H9 (cell line): Measurements from ENCODE around the gene TNFAIP3. TPM values are rescaled to one million over a fixed set of nuclear protein-coding genes. Genes with fewer than 3 reads are reported as not detected.

ENCODE experiments used
- DNase-seq: peaks from one replicate; pipeline ENCODE4 v3.0.0-alpha.2; 2017
- H2AFZ ChIP-seq: one replicate; pipeline ENCODE4 v1.6.1; 2013; ENCODE audit warnings: mild to moderate bottlenecking, low read length, control low read depth, moderate library complexity
- H2AK5ac ChIP-seq: 2 replicates; pipeline ENCODE4 v1.6.1; 2013; ENCODE audit warnings: low read length, control low read depth, mixed read lengths; ENCODE audit not compliant: insufficient read length
- H2BK120ac ChIP-seq: one replicate; pipeline ENCODE4 v1.6.1; 2013; ENCODE audit warnings: low read depth, mild to moderate bottlenecking, low read length, control low read depth, inconsistent platforms; ENCODE audit not compliant: poor library complexity, severe bottlenecking
- H2BK12ac ChIP-seq: 2 replicates; pipeline ENCODE4 v1.6.1; 2013; ENCODE audit warnings: low read length, control low read depth, mixed read lengths, low read depth; ENCODE audit not compliant: insufficient read length
- H2BK15ac ChIP-seq: 2 replicates; pipeline ENCODE4 v1.6.1; 2013; ENCODE audit warnings: low read depth, low read length, control low read depth
- H2BK20ac ChIP-seq: one replicate; pipeline ENCODE4 v1.6.1; 2013; ENCODE audit warnings: low read depth, mild to moderate bottlenecking, low read length, control low read depth, inconsistent platforms; ENCODE audit not compliant: poor library complexity, severe bottlenecking
- H2BK5ac ChIP-seq: 2 replicates; pipeline ENCODE4 v1.6.1; 2013; ENCODE audit warnings: low read length, control low read depth, mixed read lengths; ENCODE audit not compliant: insufficient read length
- H3K14ac ChIP-seq: 2 replicates; pipeline ENCODE4 v1.6.1; 2013; ENCODE audit warnings: low read length, control low read depth; ENCODE audit not compliant: insufficient read depth
- H3K18ac ChIP-seq: 2 replicates; pipeline ENCODE4 v1.6.1; 2013; ENCODE audit warnings: low read depth, mild to moderate bottlenecking, mixed read lengths, low read length, control low read depth; ENCODE audit not compliant: insufficient read length
- H3K23ac ChIP-seq: 2 replicates; pipeline ENCODE4 v1.6.1; 2013; ENCODE audit warnings: low read length, control low read depth, mixed read lengths, low read depth; ENCODE audit not compliant: insufficient read length
- H3K23me2 ChIP-seq: 2 replicates; pipeline ENCODE4 v1.6.1; 2013; ENCODE audit warnings: low read depth, mild to moderate bottlenecking, mixed read lengths, low read length, control low read depth; ENCODE audit not compliant: insufficient read length, poor library complexity, severe bottlenecking
- H3K27ac ChIP-seq: 2 replicates; pipeline ENCODE4 v1.5.1; 2013; ENCODE audit warnings: low read length, control low read depth, mixed read lengths, low read depth; ENCODE audit not compliant: insufficient read length
- H3K27me3 ChIP-seq: 2 replicates; pipeline ENCODE4 v1.6.1; 2013; ENCODE audit warnings: low read length, control low read depth, inconsistent platforms; ENCODE audit not compliant: insufficient read depth
- H3K4ac ChIP-seq: 2 replicates; pipeline ENCODE4 v1.6.1; 2013; ENCODE audit warnings: low read depth, mild to moderate bottlenecking, control low read depth, inconsistent platforms, low read length, moderate library complexity
- H3K4me1 ChIP-seq: 2 replicates; pipeline ENCODE4 v1.6.1; 2013; ENCODE audit warnings: low read length, control low read depth, inconsistent platforms; ENCODE audit not compliant: insufficient read depth
- H3K4me2 ChIP-seq: 2 replicates; pipeline ENCODE4 v1.6.1; 2013; ENCODE audit warnings: low read length, control low read depth, mixed read lengths; ENCODE audit not compliant: insufficient read length, insufficient read depth
- H3K56ac ChIP-seq: 2 replicates; pipeline ENCODE4 v1.6.1; 2013; ENCODE audit warnings: low read depth, mild to moderate bottlenecking, mixed read lengths, low read length, control low read depth; ENCODE audit not compliant: insufficient read length
- H3K79me1 ChIP-seq: 2 replicates; pipeline ENCODE4 v1.6.1; 2013; ENCODE audit warnings: low read depth, mild to moderate bottlenecking, moderate library complexity, low read length, control low read depth, inconsistent platforms; ENCODE audit not compliant: insufficient read depth, poor library complexity, severe bottlenecking
- H3K79me2 ChIP-seq: 2 replicates; pipeline ENCODE4 v1.6.1; 2013; ENCODE audit warnings: low read length, control low read depth, inconsistent platforms; ENCODE audit not compliant: insufficient read depth
- H3K9ac ChIP-seq: 2 replicates; pipeline ENCODE4 v1.6.1; 2013; ENCODE audit warnings: low read length, control low read depth, mixed read lengths; ENCODE audit not compliant: insufficient read length; ENCODE audit errors: extremely low read depth
- H3K9me3 ChIP-seq: one replicate; pipeline ENCODE4 v1.6.1; 2013; ENCODE audit warnings: low read depth, low read length, inconsistent platforms; ENCODE audit not compliant: control insufficient read depth
- H3T11ph ChIP-seq: one replicate; pipeline ENCODE4 v1.6.1; 2013; ENCODE audit warnings: mild to moderate bottlenecking, low read length, control low read depth, inconsistent platforms
- H4K20me1 ChIP-seq: one replicate; pipeline ENCODE4 v1.6.1; 2013; ENCODE audit not compliant: control insufficient read depth, insufficient read length, insufficient read depth
- H4K5ac ChIP-seq: 2 replicates; pipeline ENCODE4 v1.6.1; 2013; ENCODE audit warnings: low read depth, mild to moderate bottlenecking, mixed read lengths, low read length, control low read depth; ENCODE audit not compliant: insufficient read length
- H4K8ac ChIP-seq: replicated peaks from 2 replicates; pipeline ENCODE4 v1.6.1; 2013; ENCODE audit warnings: low read length, control low read depth, mixed read lengths, low read depth; ENCODE audit not compliant: insufficient read length
- H4K91ac ChIP-seq: 2 replicates; pipeline ENCODE4 v1.6.1; 2013; ENCODE audit warnings: low read depth, mild to moderate bottlenecking, moderate library complexity, mixed read lengths, low read length, control low read depth; ENCODE audit not compliant: insufficient read length
- H3K27ac Mint-ChIP-seq, 3 experiments: 2 replicates in 2 of 3; 3 replicates in 1 of 3; pipeline ENCODE4 v1.8.0; 2020 to 2021; ENCODE audit warnings: mixed read lengths in 3 of 3, mild to moderate bottlenecking in 1 of 3, moderate library complexity in 1 of 3
- H3K27me3 Mint-ChIP-seq: 2 replicates; pipeline ENCODE4 v1.8.0; 2021; ENCODE audit warnings: low read depth, mild to moderate bottlenecking, moderate library complexity, mixed read lengths
- H3K36me3 Mint-ChIP-seq, 3 experiments: 2 replicates in 2 of 3; 3 replicates in 1 of 3; pipeline ENCODE4 v1.8.0; 2020 to 2021; ENCODE audit warnings: low read depth in 3 of 3, mixed read lengths in 3 of 3; ENCODE audit not compliant: insufficient read depth in 1 of 3
- H3K4me1 Mint-ChIP-seq, 2 experiments: 2 replicates each; pipeline ENCODE4 v1.8.0; 2020; ENCODE audit warnings: mixed read lengths in 2 of 2
- H3K4me3 Mint-ChIP-seq, 2 experiments: 2 replicates in 1 of 2; 3 replicates in 1 of 2; pipeline ENCODE4 v1.8.0; 2020 to 2021; ENCODE audit warnings: mild to moderate bottlenecking in 2 of 2, mixed read lengths in 2 of 2, moderate library complexity in 1 of 2
- H3K9me3 Mint-ChIP-seq, 2 experiments: 2 replicates in 1 of 2; 3 replicates in 1 of 2; pipeline ENCODE4 v1.8.0; 2020; ENCODE audit warnings: mild to moderate bottlenecking in 2 of 2, mixed read lengths in 2 of 2, moderate library complexity in 1 of 2
- total RNA-seq: library from RNA; stranded (reverse); gene quantifications from 2 replicates; pipeline ENCODE4 v1.2.1, GENCODE V29; 2021
- TF ChIP-seq, protein P1 (sequence below): fragments of 200-600 bp; sonication (generic); conservative IDR thresholded peaks from 3 replicates; pipeline ENCODE4 v1.8.0; 2021; ENCODE audit warnings: antibody characterized with exemption, mild to moderate bottlenecking

TNFAIP3 gene
- total RNA-seq, 1 experiment from 2014 or later = 3.7 TPM

DNA sequence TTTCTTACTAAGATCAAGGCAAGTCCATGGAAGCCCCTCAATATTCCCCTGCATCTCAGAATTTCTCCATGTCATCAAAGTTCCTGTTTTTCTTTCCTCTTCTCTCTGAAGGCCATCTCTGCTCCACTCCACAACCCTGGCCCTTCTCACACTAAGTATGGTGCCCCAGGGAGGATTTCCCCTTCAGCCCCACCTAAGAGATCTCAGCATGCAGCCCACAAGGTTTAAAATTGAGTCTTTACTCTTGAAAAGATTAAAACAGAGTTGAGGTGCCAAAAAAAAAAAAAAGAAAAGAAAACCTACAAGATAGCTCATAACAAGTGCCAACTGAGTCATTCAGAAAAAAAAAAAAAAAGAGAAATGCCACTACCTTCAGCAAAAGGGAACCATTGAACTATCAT lies 36.5 kb upstream of the TNFAIP3 start:
- H3K56ac ChIP-seq = no peak overlapping the region
- no peaks in the 10 kb centered on the region for H3K79me1 ChIP-seq
- H2BK15ac ChIP-seq = no peak overlapping the region
- no peak overlapping the region for H3K18ac ChIP-seq
- Mint-ChIP-seq H3K4me3 (no peak overlapping the region), H3K27me3 (no peaks in the 10 kb centered on the region), H3K4me1 (peaks cover 5 to 7% of the 10 kb centered on the region in 2 experiments; a peak in 2 of 4 replicates), H3K36me3 (no peaks in the 10 kb centered on the region), H3K27ac (0 out of 7 replicates have a peak overlapping the region, but pooled peaks of 1 of the 3 experiments have one; percentile 4), H3K9me3 (peaks cover 0 to 8% of the 10 kb centered on the region in 2 experiments; a peak in 2 of 5 replicates)
- no peak overlapping the region for H2BK20ac ChIP-seq
- no peaks in the 10 kb centered on the region for H3K79me2 ChIP-seq
- no peak overlapping the region for H4K91ac ChIP-seq
- H2BK120ac ChIP-seq = no peak overlapping the region
- no peak overlapping the region for H3T11ph ChIP-seq
- no peak overlapping the region for H3K27ac ChIP-seq
- no peak overlapping the region for H4K5ac ChIP-seq
- H2BK5ac ChIP-seq = no peak overlapping the region
- no peak overlapping the region for H4K8ac ChIP-seq
- TF ChIP-seq, protein P1, sequence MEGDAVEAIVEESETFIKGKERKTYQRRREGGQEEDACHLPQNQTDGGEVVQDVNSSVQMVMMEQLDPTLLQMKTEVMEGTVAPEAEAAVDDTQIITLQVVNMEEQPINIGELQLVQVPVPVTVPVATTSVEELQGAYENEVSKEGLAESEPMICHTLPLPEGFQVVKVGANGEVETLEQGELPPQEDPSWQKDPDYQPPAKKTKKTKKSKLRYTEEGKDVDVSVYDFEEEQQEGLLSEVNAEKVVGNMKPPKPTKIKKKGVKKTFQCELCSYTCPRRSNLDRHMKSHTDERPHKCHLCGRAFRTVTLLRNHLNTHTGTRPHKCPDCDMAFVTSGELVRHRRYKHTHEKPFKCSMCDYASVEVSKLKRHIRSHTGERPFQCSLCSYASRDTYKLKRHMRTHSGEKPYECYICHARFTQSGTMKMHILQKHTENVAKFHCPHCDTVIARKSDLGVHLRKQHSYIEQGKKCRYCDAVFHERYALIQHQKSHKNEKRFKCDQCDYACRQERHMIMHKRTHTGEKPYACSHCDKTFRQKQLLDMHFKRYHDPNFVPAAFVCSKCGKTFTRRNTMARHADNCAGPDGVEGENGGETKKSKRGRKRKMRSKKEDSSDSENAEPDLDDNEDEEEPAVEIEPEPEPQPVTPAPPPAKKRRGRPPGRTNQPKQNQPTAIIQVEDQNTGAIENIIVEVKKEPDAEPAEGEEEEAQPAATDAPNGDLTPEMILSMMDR = no peak
- H3K27me3 ChIP-seq = no peaks in the 10 kb centered on the region
- H2AFZ ChIP-seq = no peak overlapping the region
- no peaks in the 10 kb centered on the region for H3K23me2 ChIP-seq
- no peak overlapping the region for H3K4me2 ChIP-seq
- H3K4me1 ChIP-seq = no peaks in the 10 kb centered on the region
- no peak for DNase-seq
- no peaks in the 10 kb centered on the region for H4K20me1 ChIP-seq
- H3K9me3 ChIP-seq = no peaks in the 10 kb centered on the region
- no peak overlapping the region for H3K9ac ChIP-seq
- no peak overlapping the region for H3K4ac ChIP-seq
- no peak overlapping the region for H2BK12ac ChIP-seq
- H3K23ac ChIP-seq = no peak overlapping the region
- no peak overlapping the region for H2AK5ac ChIP-seq
- H3K14ac ChIP-seq = no peak overlapping the region
